Measurements from ENCODE around the gene WDR11. TPM values are rescaled to one million over a fixed set of nuclear protein-coding genes. Genes with fewer than 3 reads are reported as not detected.

The WDR11 gene
- 10 to 100 TPM; 31.9 to 36.9 TPM for total RNA-seq

- CTCF ChIA-PET = no interaction called here
- POLR2A ChIA-PET = no interaction called here
Measured at GRCh38 chr10:120850911-120851865, at the start of gene WDR11. WDR11 (plus strand) TSS chr10:120851362; CDS start chr10:120851421, 59 bp downstream.

- ChIA-PET POLR2A (no interaction called here), CTCF (no interaction called here)
Measured at GRCh38 chr10:120802935-120803334, 48.2 kb upstream of the WDR11 start.

- CTCF ChIA-PET = no interaction called here
- POLR2A ChIA-PET = no interaction called here
Measured at GRCh38 chr10:120803972-120804371, 47.2 kb upstream of the WDR11 start.

GRCh38 chr10:120805014-120805812, 45.9 kb upstream of the WDR11 start:
- ChIA-PET CTCF (no interaction called here), POLR2A (no interaction called here)

GRCh38 chr10:120806081-120806480, 45.1 kb upstream of the WDR11 start:
- ChIA-PET CTCF (no interaction called here), POLR2A (no interaction called here)

GRCh38 chr10:120810298-120810697, 40.9 kb upstream of the WDR11 start:
- CTCF ChIA-PET = no interaction called here
- POLR2A ChIA-PET = no interaction called here

- CTCF ChIA-PET = interaction anchor here (0.5 kb wide), 1 partner anchor 1050 kb away, joined by 3 read pairs; no protein-coding TSS in a partner anchor
- POLR2A ChIA-PET = no interaction called here
Measured at GRCh38 chr10:120813085-120813484, 38.1 kb upstream of the WDR11 start.

- ChIA-PET CTCF (no interaction called here), POLR2A (no interaction called here)
Measured at GRCh38 chr10:120818301-120818700, 32.9 kb upstream of the WDR11 start.

GRCh38 chr10:120819366-120819765, 31.8 kb upstream of the WDR11 start:
- ChIA-PET CTCF (no interaction called here), POLR2A (no interaction called here)

GRCh38 chr10:120823266-120823665, 27.9 kb upstream of the WDR11 start:
- POLR2A ChIA-PET = no interaction called here
- CTCF ChIA-PET = no interaction called here

- CTCF ChIA-PET = no interaction called here
- POLR2A ChIA-PET = no interaction called here
Measured at GRCh38 chr10:120824881-120825309, 26.3 kb upstream of the WDR11 start.

- POLR2A ChIA-PET = no interaction called here
Measured at GRCh38 chr10:120825878-120826769, 25.0 kb upstream of the WDR11 start.

GRCh38 chr10:120827251-120827875, 23.8 kb upstream of the WDR11 start:
- CTCF ChIA-PET = no interaction called here

More at GRCh38 chr10:120825878-120826769, 25.0 kb upstream of the WDR11 start:
- CTCF ChIA-PET = no interaction called here

GRCh38 chr10:120828763-120829319, 22.3 kb upstream of the WDR11 start:
- CTCF ChIA-PET = no interaction called here
- POLR2A ChIA-PET = no interaction called here

More at GRCh38 chr10:120827251-120827875, 23.8 kb upstream of the WDR11 start:
- POLR2A ChIA-PET = no interaction called here

- ChIA-PET CTCF (no interaction called here), POLR2A (no interaction called here)
Measured at GRCh38 chr10:120832106-120832505, 19.1 kb upstream of the WDR11 start.

GRCh38 chr10:120833222-120833928, 17.8 kb upstream of the WDR11 start:
- CTCF ChIA-PET = no interaction called here
- POLR2A ChIA-PET = no interaction called here

GRCh38 chr10:120835603-120836002, 15.6 kb upstream of the WDR11 start:
- ChIA-PET CTCF (no interaction called here), POLR2A (no interaction called here)

GRCh38 chr10:120838941-120839340, 12.2 kb upstream of the WDR11 start:
- ChIA-PET CTCF (no interaction called here), POLR2A (no interaction called here)

Measured in activated CD8-positive, alpha-beta memory T cell treated with anti-CD3 and anti-CD28 coated beads for 36 hours (primary cell).